DMS79 (cell line): ENCODE results near the gene ATP8B3.
"Not testable (repeated sequence)": the region's sequence is repeated elsewhere in the genome, so short reads cannot be mapped to it uniquely, and the experiment has no call there.

Experiments used
- DNase-seq: peaks from one replicate; lab custom pipeline; 2025; lab: John Stamatoyannopoulos, UW

Gene ATP8B3

GRCh38 chr19:1770866-1771576 lies 41.1 kb downstream of the ATP8B3 start:
- DNase-seq = no peak

GRCh38 chr19:1769645-1769985 lies 42.5 kb downstream of the ATP8B3 start:
- no peak for DNase-seq

- no peak for DNase-seq
Measured at GRCh38 chr19:1768918-1769644, 43.0 kb downstream of the ATP8B3 start.

GRCh38 chr19:1768248-1768647 lies 43.8 kb downstream of the ATP8B3 start:
- DNase-seq = no peak

GRCh38 chr19:1767464-1767933 lies 44.6 kb downstream of the ATP8B3 start:
- no peak for DNase-seq

GRCh38 chr19:1766800-1767352 lies 45.2 kb downstream of the ATP8B3 start:
- DNase-seq = no peak

- no peak for DNase-seq
Measured at GRCh38 chr19:1765904-1766799, 45.9 kb downstream of the ATP8B3 start.

- no peak for DNase-seq
Measured at GRCh38 chr19:1765232-1765903, 46.7 kb downstream of the ATP8B3 start.

GRCh38 chr19:1764729-1765128 lies 47.3 kb downstream of the ATP8B3 start:
- DNase-seq = no peak

GRCh38 chr19:1763648-1764639 lies 48.1 kb downstream of the ATP8B3 start:
- DNase-seq = no peak

GRCh38 chr19:1762243-1763117 lies 49.6 kb downstream of the ATP8B3 start:
- DNase-seq = no peak

GRCh38 chr19:1761528-1762242 lies 50.4 kb downstream of the ATP8B3 start:
- DNase-seq = no peak

- DNase-seq = not testable (repeated sequence)
Measured at GRCh38 chr19:1760786-1761527, 51.1 kb downstream of the ATP8B3 start.

- no peak for DNase-seq
Measured at GRCh38 chr19:1760020-1760419, 52.1 kb downstream of the ATP8B3 start.

- DNase-seq = no peak
Measured at GRCh38 chr19:1758959-1759903, 52.8 kb downstream of the ATP8B3 start.

GRCh38 chr19:1758231-1758577 lies 53.9 kb downstream of the ATP8B3 start:
- DNase-seq = no peak
